ENCODE results near the gene EMC10. TPM values are rescaled to one million over a fixed set of nuclear protein-coding genes. Genes with fewer than 3 reads are reported as not detected.

EMC10 gene
- polyA plus RNA-seq, 2 of the 4 experiments (the other 2 are of a cell fraction), result 52.8 to 147 TPM

GRCh38 chr19:50516456-50516855 lies 40.1 kb downstream of the EMC10 start:
- Histone ChIP-seq H3K4me3 (peak overlapping the region; percentile 13; the same call in 1 of the 3 replicates), H3K4me2 (peak overlapping the region; percentile 80), H3K4me1 (peaks cover 16% of the 10 kb centered on the region; the same call in 1 of the 3 replicates), H3K27ac (peak overlapping the region in 1 of 2 experiments; percentile 59; a peak in 3 of 6 replicates), H3K9me3 (no peaks in the 10 kb centered on the region; the same call in 2 of the 3 replicates)
- ChIA-PET POLR2A (no interaction called here), CTCF (interaction anchor here (1.2 to 5.6 kb wide), 3 partner anchors 22 to 40 kb away, joined by 3 to 38 read pairs (median 12); no protein-coding TSS in a partner anchor)
- no peak for FAIRE-seq
- 46% methylated on average over 12 of the region's 12 CpGs for WGBS (ENCODE audit: missing lambda C conversion rate)
- no peak for ATAC-seq
- TF ChIP-seq NR3C1 (IDR thresholded peaks at IDR 0.05) (no peak), RCOR1 (IDR thresholded peaks at IDR 0.05; ENCODE audit: low read depth, low read length) (no peak), MYC (IDR thresholded peaks at IDR 0.05; ENCODE audit: borderline replicate concordance, low read length) (no peak), MAZ (IDR thresholded peaks at IDR 0.05; ENCODE audit: borderline replicate concordance, low read depth, low read length) (no peak)
- DNase-seq (ENCODE audit: low read depth in 1 of 2, low spot score in 1 of 2), result no peak

- CTCF ChIA-PET, result interaction anchor here (0.8 to 5.6 kb wide), 3 partner anchors 12 to 39 kb away, joined by 3 to 38 read pairs (median 12); no protein-coding TSS in a partner anchor
- WGBS (ENCODE audit: missing lambda C conversion rate), result 39% methylated on average over 49 of the region's 53 CpGs
- Histone ChIP-seq H3K4me2 (peak overlapping the region; percentile 80), H3K9me3 (no peaks in the 10 kb centered on the region; the same call in 2 of the 3 replicates), H3K27ac (peak overlapping the region; percentile 5 to 59; a peak in 3 of 6 replicates), H3K4me1 (peaks cover 10% of the 10 kb centered on the region; the same call in 1 of the 3 replicates), H3K4me3 (peak overlapping the region; percentile 13; the same call in 1 of the 3 replicates)
- TF ChIP-seq NFE2L2 (conservative IDR thresholded peaks at IDR 0.05; ENCODE audit: low read length) (no peak), JUNB (IDR thresholded peaks at IDR 0.05) (no peak), NPAS2 (CRISPR knock-in tag; IDR thresholded peaks at IDR 0.05; ENCODE audit: borderline replicate concordance) (no peak), RCOR1 (IDR thresholded peaks at IDR 0.05; ENCODE audit: low read depth, low read length) (no peak), POLR2A (IDR thresholded peaks at IDR 0.05; ENCODE audit: low read length) (no peak), ZC3H11A (IDR thresholded peaks at IDR 0.05) (no peak), KDM5A (IDR thresholded peaks at IDR 0.05) (no peak), CBX2 (IDR thresholded peaks at IDR 0.05; ENCODE audit: borderline replicate concordance, low read depth) (no peak), ZNF302 (CRISPR knock-in tag; IDR thresholded peaks at IDR 0.05) (no peak)
- TF ChIP-seq, protein P1, sequence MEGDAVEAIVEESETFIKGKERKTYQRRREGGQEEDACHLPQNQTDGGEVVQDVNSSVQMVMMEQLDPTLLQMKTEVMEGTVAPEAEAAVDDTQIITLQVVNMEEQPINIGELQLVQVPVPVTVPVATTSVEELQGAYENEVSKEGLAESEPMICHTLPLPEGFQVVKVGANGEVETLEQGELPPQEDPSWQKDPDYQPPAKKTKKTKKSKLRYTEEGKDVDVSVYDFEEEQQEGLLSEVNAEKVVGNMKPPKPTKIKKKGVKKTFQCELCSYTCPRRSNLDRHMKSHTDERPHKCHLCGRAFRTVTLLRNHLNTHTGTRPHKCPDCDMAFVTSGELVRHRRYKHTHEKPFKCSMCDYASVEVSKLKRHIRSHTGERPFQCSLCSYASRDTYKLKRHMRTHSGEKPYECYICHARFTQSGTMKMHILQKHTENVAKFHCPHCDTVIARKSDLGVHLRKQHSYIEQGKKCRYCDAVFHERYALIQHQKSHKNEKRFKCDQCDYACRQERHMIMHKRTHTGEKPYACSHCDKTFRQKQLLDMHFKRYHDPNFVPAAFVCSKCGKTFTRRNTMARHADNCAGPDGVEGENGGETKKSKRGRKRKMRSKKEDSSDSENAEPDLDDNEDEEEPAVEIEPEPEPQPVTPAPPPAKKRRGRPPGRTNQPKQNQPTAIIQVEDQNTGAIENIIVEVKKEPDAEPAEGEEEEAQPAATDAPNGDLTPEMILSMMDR (IDR thresholded peaks at IDR 0.05), result no peak
- ATAC-seq (peak in 1 of 2 experiments; percentile 7; a peak in 3 of 6 replicates), DNase-seq (ENCODE audit: low read depth in 1 of 2, low spot score in 1 of 2) (peak in 1 of 2 experiments; percentile 47), FAIRE-seq (no peak)
- POLR2A ChIA-PET, result no interaction called here
Observed at GRCh38 chr19:50516964-50517703, 40.8 kb downstream of the EMC10 start.

DNA sequence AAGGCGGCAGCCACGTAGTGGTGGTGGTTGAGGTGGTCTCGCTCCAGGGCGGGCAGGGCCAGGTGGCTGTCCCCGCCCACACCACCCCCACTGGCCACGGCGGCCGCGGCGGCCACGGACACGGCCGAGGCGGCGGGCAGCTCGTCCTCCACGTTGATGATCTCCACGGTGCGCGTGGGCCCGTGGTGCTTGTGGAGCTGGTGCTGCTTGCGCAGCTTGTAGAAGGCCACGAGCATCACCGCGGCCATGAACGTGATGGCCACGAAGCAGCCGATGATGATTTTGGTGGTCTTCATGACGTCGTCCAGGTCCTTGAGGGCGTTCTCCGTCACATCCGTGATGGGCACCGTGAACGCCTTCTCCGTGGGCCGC lies 41.4 kb downstream of the EMC10 start:
- Histone ChIP-seq H3K27ac (no peak overlapping the region), H3K9me3 (no peaks in the 10 kb centered on the region; the same call in 2 of the 3 replicates), H3K4me2 (no peak overlapping the region), H3K4me1 (peaks cover 10% of the 10 kb centered on the region; the same call in 1 of the 3 replicates), H3K4me3 (no peak overlapping the region)
- FAIRE-seq, result no peak
- ATAC-seq, result no peak
- WGBS (ENCODE audit: missing lambda C conversion rate), result 91% methylated on average over 34 of the region's 37 CpGs
- CTCF ChIA-PET, result interaction anchor here (0.8 to 5.6 kb wide), 4 partner anchors 11 to 207 kb away, joined by 3 to 38 read pairs (median 10); no protein-coding TSS in a partner anchor
- POLR2A ChIA-PET, result no interaction called here
- TF ChIP-seq SREBF2 (IDR thresholded peaks at IDR 0.05) (no peak), TP53 (CRISPR knock-in tag; IDR thresholded peaks at IDR 0.05) (no peak)
- TF ChIP-seq, protein P2, sequence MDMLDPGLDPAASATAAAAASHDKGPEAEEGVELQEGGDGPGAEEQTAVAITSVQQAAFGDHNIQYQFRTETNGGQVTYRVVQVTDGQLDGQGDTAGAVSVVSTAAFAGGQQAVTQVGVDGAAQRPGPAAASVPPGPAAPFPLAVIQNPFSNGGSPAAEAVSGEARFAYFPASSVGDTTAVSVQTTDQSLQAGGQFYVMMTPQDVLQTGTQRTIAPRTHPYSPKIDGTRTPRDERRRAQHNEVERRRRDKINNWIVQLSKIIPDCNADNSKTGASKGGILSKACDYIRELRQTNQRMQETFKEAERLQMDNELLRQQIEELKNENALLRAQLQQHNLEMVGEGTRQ (IDR thresholded peaks at IDR 0.05), result no peak
- no peak for DNase-seq (ENCODE audit: low read depth in 1 of 2, low spot score in 1 of 2)
